ENCODE measurements around the gene NUP160.

GRCh38 chr11:47854667-47855066, 6.5 kb upstream of the NUP160 start:
- TF ChIP-seq CTCF (IDR thresholded peaks at IDR 0.05 in 4 of 5, conservative IDR thresholded peaks at IDR 0.05 in 1 of 5), result no peak
- TF ChIP-seq POLR2A (IDR thresholded peaks at IDR 0.05), result no peak
